HL-60 (cell line): ENCODE data around the gene TMEM145.

Source experiments
- DNase-seq, 2 experiments: peaks; one replicate each; pipeline ENCODE4 v3.0.0-alpha.2; 2010 to 2020; ENCODE audit warnings: low read depth in 1 of 2, low spot score in 1 of 2
- H3K27ac ChIP-seq: fragments of 250-450 bp; sonication (Bioruptor Pico); replicated peaks from 2 replicates; pipeline ENCODE4 v1.5.1; 2020; ENCODE audit warnings: mild to moderate bottlenecking, moderate library complexity
- H3K27me3 ChIP-seq: fragments of 250-450 bp; sonication (Bioruptor Pico); 2 replicates; pipeline ENCODE4 v1.5.1; 2021; ENCODE audit warnings: mild to moderate bottlenecking, moderate library complexity; ENCODE audit not compliant: insufficient read depth, poor library complexity, severe bottlenecking
- H3K4me3 ChIP-seq: replicated peaks from 2 replicates; pipeline ENCODE4 v1.5.1; 2011; ENCODE audit warnings: mild to moderate bottlenecking, control low read depth, low read length; ENCODE audit not compliant: insufficient read depth
- CTCF ChIP-seq: IDR thresholded peaks from one replicate; pipeline ENCODE4 v1.5.1; 2011; ENCODE audit warnings: low read length, control low read depth, inconsistent platforms; ENCODE audit not compliant: insufficient read depth
- GABPA ChIP-seq: IDR thresholded peaks from 2 replicates; pipeline ENCODE4 v1.6.1; 2012; ENCODE audit warnings: low read depth
- POLR2AphosphoS5 ChIP-seq: IDR thresholded peaks from 2 replicates; pipeline ENCODE4 v1.6.1; 2012; ENCODE audit warnings: low read depth
- REST ChIP-seq: IDR thresholded peaks from 2 replicates; pipeline ENCODE4 v1.6.1; 2012; ENCODE audit warnings: low read depth; ENCODE audit not compliant: insufficient replicate concordance
- SPI1 ChIP-seq: IDR thresholded peaks from 2 replicates; pipeline ENCODE4 v1.6.1; 2012; ENCODE audit warnings: low read depth, mild to moderate bottlenecking, borderline replicate concordance

Gene TMEM145

GRCh38 chr19:42362891-42363440 is 49.9 kb downstream of the TMEM145 start:
- no peak overlapping the region for H3K4me3 ChIP-seq
- H3K27me3 ChIP-seq, result no peaks in the 10 kb centered on the region
- DNase-seq, result no peak
- no peak overlapping the region for H3K27ac ChIP-seq
- TF ChIP-seq REST (no peak), GABPA (no peak), POLR2AphosphoS5 (no peak), SPI1 (no peak), CTCF (no peak)

GRCh38 chr19:42363614-42364346 is 50.7 kb downstream of the TMEM145 start:
- no peaks in the 10 kb centered on the region for H3K27me3 ChIP-seq
- H3K4me3 ChIP-seq, result no peak overlapping the region
- DNase-seq, result peak; percentile 25 to 52
- no peak overlapping the region for H3K27ac ChIP-seq
- TF ChIP-seq SPI1 (peak; percentile 57; the same call in 1 of the 2 replicates), CTCF (no peak), REST (no peak)

- no peak for DNase-seq
- Histone ChIP-seq H3K4me3 (no peak overlapping the region), H3K27ac (no peak overlapping the region), H3K27me3 (no peaks in the 10 kb centered on the region)
- TF ChIP-seq POLR2AphosphoS5, result no peak
- no peak for TF ChIP-seq SPI1
- no peak for TF ChIP-seq REST
- TF ChIP-seq CTCF, result no peak
- no peak for TF ChIP-seq GABPA
Measured at GRCh38 chr19:42366673-42367072, 53.6 kb downstream of the TMEM145 start.
